CD14-positive monocyte (primary cell): ENCODE results near the gene RUSC1. TPM values are rescaled to one million over a fixed set of nuclear protein-coding genes. Genes with fewer than 3 reads are reported as not detected.
"Not testable (repeated sequence)": the region's sequence is repeated elsewhere in the genome, so short reads cannot be mapped to it uniquely, and the experiment has no call there.

Source experiments
- DNase-seq, 3 donors: peaks; one replicate each; pipeline ENCODE4 v3.0.0-alpha.2; 2011 to 2022
- H2AFZ ChIP-seq: 2 replicates; pipeline ENCODE4 v1.6.0; 2012; ENCODE audit warnings: mild to moderate bottlenecking, low read depth, low read length, inconsistent platforms; ENCODE audit not compliant: insufficient read depth, poor library complexity, severe bottlenecking
- H3K27ac ChIP-seq, 2 donors: 1 replicate in 1 of 2; 2 replicates in 1 of 2; pipeline ENCODE4 v1.5.1; 2012 to 2013; ENCODE audit warnings: low read length in 2 of 2, control low read depth in 1 of 2, inconsistent platforms in 1 of 2, low read depth in 1 of 2, mild to moderate bottlenecking in 1 of 2
- H3K27me3 ChIP-seq, 2 donors: one replicate each; pipeline versions ENCODE4 v1.6.0 to v1.6.1; 2011 to 2013; ENCODE audit warnings: low read length in 2 of 2; ENCODE audit not compliant: control insufficient read depth in 2 of 2, insufficient read depth in 2 of 2
- H3K36me3 ChIP-seq, 2 donors: replicated peaks in 1 of 2; 1 replicate in 1 of 2; 2 replicates in 1 of 2; pipeline versions ENCODE4 v1.5.1 to v1.6.1; 2012 to 2013; ENCODE audit warnings: low read length in 2 of 2, control low read depth in 1 of 2, inconsistent platforms in 1 of 2, mild to moderate bottlenecking in 1 of 2; ENCODE audit not compliant: insufficient read depth in 2 of 2, control insufficient read depth in 1 of 2
- H3K4me1 ChIP-seq, 2 donors: 1 replicate in 1 of 2; 2 replicates in 1 of 2; pipeline versions ENCODE4 v1.5.1 to v1.6.1; 2012 to 2013; ENCODE audit warnings: low read length in 2 of 2, control low read depth in 1 of 2, inconsistent platforms in 1 of 2, mild to moderate bottlenecking in 1 of 2, moderate library complexity in 1 of 2; ENCODE audit not compliant: insufficient read depth in 2 of 2, control insufficient read depth in 1 of 2
- H3K4me2 ChIP-seq: replicated peaks from 2 replicates; pipeline ENCODE3; 2012; ENCODE audit warnings: low read length, moderate library complexity, mild to moderate bottlenecking; ENCODE audit not compliant: poor library complexity, severe bottlenecking; ENCODE audit errors: extremely low read depth
- H3K4me3 ChIP-seq, 3 experiments: fragments of 200-600 bp in 1 of 3; sonication (generic) in 1 of 3; replicated peaks in 1 of 3; 1 replicate in 2 of 3; 2 replicates in 1 of 3; pipeline ENCODE4 v1.5.1; 2011 to 2013; ENCODE audit warnings: low read length in 3 of 3, mild to moderate bottlenecking in 3 of 3, control low read depth in 2 of 3, low read depth in 2 of 3, inconsistent platforms in 1 of 3, moderate library complexity in 1 of 3
- H3K79me2 ChIP-seq: 2 replicates; pipeline ENCODE4 v1.6.0; 2012; ENCODE audit warnings: mild to moderate bottlenecking, control low read depth, inconsistent platforms, low read length, moderate library complexity; ENCODE audit not compliant: insufficient read depth
- H3K9ac ChIP-seq: 2 replicates; pipeline ENCODE4 v1.6.0; 2017; ENCODE audit warnings: low read length, mild to moderate bottlenecking; ENCODE audit not compliant: insufficient read depth, poor library complexity, severe bottlenecking
- H3K9me3 ChIP-seq, 2 donors: replicated peaks in 1 of 2; 1 replicate in 1 of 2; 2 replicates in 1 of 2; pipeline versions ENCODE4 v1.5.1 to v1.6.1; 2012 to 2013; ENCODE audit warnings: low read length in 2 of 2, control low read depth in 1 of 2; ENCODE audit not compliant: control insufficient read depth in 1 of 2, insufficient read depth in 1 of 2
- H4K20me1 ChIP-seq: 2 replicates; pipeline ENCODE4 v1.6.0; 2012; ENCODE audit warnings: mild to moderate bottlenecking, low read length, control low read depth, moderate library complexity; ENCODE audit not compliant: insufficient read depth
- H3K27ac Mint-ChIP-seq, 7 donors: one replicate each; pipeline ENCODE4 v1.8.0; 2020; ENCODE audit warnings: mild to moderate bottlenecking in 7 of 7, mixed read lengths in 7 of 7, moderate library complexity in 6 of 7, inconsistent platforms in 2 of 7
- H3K27me3 Mint-ChIP-seq, 3 donors: one replicate each; pipeline ENCODE4 v1.8.0; 2021 to 2022; ENCODE audit warnings: low read depth in 3 of 3, mild to moderate bottlenecking in 3 of 3, mixed read lengths in 3 of 3, moderate library complexity in 3 of 3, inconsistent platforms in 1 of 3
- H3K36me3 Mint-ChIP-seq, 2 donors: one replicate each; pipeline ENCODE4 v1.8.0; 2020; ENCODE audit warnings: mixed read lengths in 2 of 2, inconsistent platforms in 1 of 2, mild to moderate bottlenecking in 1 of 2
- H3K4me1 Mint-ChIP-seq: one replicate; pipeline ENCODE4 v1.8.0; 2020; ENCODE audit warnings: mild to moderate bottlenecking, mixed read lengths
- H3K4me3 Mint-ChIP-seq, 2 donors: one replicate each; pipeline ENCODE4 v1.8.0; 2020; ENCODE audit warnings: mild to moderate bottlenecking in 2 of 2, mixed read lengths in 2 of 2, moderate library complexity in 1 of 2
- H3K9me3 Mint-ChIP-seq, 7 donors: one replicate each; pipeline ENCODE4 v1.8.0; 2020 to 2022; ENCODE audit warnings: mixed read lengths in 7 of 7, mild to moderate bottlenecking in 6 of 7, moderate library complexity in 6 of 7, inconsistent platforms in 2 of 7
- WGBS: methylation state at CpG from one replicate; pipeline ENCODE4 v1.1.5; 2013; ENCODE audit warnings: missing lambda C conversion rate; ENCODE audit not compliant: insufficient coverage; 5-methylcytosine and 5-hydroxymethylcytosine counted together
- intact Hi-C, 2 donors: fragments of 100-400 bp; cut with micrococcal nuclease; formaldehyde crosslinking; loops; one replicate each; pipeline versions ENCODE4 v1.15.0 to v1.15.1; 2023
- polyA plus RNA-seq, 3 donors: library from polyadenylated mRNA; depleted of rRNA in 1 of 3; unstranded in 2 of 3; stranded (reverse) in 1 of 3; fragments of 300-500 nt in 2 of 3; fragments of >200 nt in 1 of 3; fragmentation: Illumina TruSeq in 2 of 3; gene quantifications; 1 replicate in 2 of 3; 2 replicates in 1 of 3; pipeline ENCODE4 v1.2.3, GENCODE V29; 2012 to 2021
- TF ChIP-seq, protein P1 (sequence below): fragments of 200-600 bp; IDR thresholded peaks from one replicate; pipeline ENCODE4 v1.8.0; 2022; ENCODE audit warnings: antibody characterized with exemption, mild to moderate bottlenecking

RUSC1 gene
- polyA plus RNA-seq, 3 donors, result 12.7 to 23.4 (median 13.5) TPM

DNA sequence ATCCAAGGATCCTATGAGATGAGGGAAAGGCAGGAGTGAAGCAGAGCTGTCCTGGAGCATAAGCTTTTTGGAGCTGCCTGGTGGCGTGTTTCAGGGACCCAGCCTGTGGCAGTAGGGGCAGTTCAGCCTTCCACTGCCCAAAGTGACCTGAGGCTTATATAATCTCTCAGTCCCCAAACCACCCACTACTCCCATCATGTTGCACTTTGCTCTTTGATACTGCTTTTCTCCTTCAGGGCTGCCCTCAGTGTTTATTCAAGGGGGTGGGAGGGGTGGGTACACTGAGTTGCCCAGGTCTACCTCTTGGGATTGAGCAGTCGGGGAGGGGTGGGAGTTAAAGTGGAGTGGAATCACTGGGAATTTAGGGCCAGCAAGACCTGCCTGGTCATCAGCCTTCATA lies 34.1 kb upstream of the RUSC1 start:
- Histone ChIP-seq H2AFZ (no peak overlapping the region), H3K36me3 (no peaks in the 10 kb centered on the region), H3K4me3 (no peak overlapping the region), H4K20me1 (no peaks in the 10 kb centered on the region), H3K27me3 (no peaks in the 10 kb centered on the region), H3K9ac (no peak overlapping the region), H3K9me3 (no peaks in the 10 kb centered on the region), H3K4me1 (no peaks in the 10 kb centered on the region), H3K4me2 (no peak overlapping the region), H3K27ac (no peak overlapping the region), H3K79me2 (no peaks in the 10 kb centered on the region)
- Mint-ChIP-seq H3K27ac (peak overlapping the region in 1 of 7 donors; percentile 46), H3K27me3 (peaks cover 2 to 9% (median 6%) of the 10 kb centered on the region in 3 donors), H3K9me3 (no peaks in the 10 kb centered on the region), H3K4me1 (peaks cover 2% of the 10 kb centered on the region), H3K36me3 (no peaks in the 10 kb centered on the region), H3K4me3 (no peak overlapping the region)
- 94% methylated on average over 2 of the region's 2 CpGs for WGBS
- TF ChIP-seq, protein P1, sequence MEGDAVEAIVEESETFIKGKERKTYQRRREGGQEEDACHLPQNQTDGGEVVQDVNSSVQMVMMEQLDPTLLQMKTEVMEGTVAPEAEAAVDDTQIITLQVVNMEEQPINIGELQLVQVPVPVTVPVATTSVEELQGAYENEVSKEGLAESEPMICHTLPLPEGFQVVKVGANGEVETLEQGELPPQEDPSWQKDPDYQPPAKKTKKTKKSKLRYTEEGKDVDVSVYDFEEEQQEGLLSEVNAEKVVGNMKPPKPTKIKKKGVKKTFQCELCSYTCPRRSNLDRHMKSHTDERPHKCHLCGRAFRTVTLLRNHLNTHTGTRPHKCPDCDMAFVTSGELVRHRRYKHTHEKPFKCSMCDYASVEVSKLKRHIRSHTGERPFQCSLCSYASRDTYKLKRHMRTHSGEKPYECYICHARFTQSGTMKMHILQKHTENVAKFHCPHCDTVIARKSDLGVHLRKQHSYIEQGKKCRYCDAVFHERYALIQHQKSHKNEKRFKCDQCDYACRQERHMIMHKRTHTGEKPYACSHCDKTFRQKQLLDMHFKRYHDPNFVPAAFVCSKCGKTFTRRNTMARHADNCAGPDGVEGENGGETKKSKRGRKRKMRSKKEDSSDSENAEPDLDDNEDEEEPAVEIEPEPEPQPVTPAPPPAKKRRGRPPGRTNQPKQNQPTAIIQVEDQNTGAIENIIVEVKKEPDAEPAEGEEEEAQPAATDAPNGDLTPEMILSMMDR, result no peak
- intact Hi-C loops, result no loop called here
- DNase-seq, result no peak

DNA sequence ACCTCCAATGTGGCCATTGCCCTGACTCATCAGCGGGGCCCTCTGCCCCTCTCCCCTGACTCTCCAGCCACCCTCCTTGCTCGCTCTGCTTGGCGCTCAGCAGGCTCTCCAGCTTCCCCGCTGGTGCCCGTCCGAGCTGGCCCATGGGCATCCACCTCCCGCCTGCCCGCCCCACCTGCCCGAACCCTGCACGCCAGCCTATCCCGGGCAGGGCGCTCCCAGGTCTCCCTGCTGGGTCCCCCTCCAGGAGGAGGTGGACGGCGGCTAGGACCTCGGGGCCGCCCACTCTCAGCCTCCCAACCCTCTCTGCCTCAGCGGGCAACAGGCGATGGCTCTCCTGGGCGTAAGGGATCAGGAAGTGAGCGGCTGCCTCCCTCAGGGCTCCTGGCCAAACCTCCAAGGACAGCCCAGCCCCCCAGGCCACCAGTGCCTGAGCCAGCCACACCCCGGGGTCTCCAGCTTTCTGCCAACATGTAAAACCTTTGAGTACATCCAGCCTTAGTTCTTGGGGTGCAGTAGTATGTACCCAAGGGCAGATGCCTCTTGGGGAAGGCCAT lies 32.6 kb upstream of the RUSC1 start:
- Mint-ChIP-seq H3K27me3 (peaks cover 7 to 18% (median 15%) of the 10 kb centered on the region in 3 donors), H3K9me3 (no peaks in the 10 kb centered on the region), H3K4me3 (peak overlapping the region in 1 of 2 donors; percentile 41), H3K36me3 (no peaks in the 10 kb centered on the region), H3K27ac (no peak overlapping the region), H3K4me1 (no peaks in the 10 kb centered on the region)
- no peak for DNase-seq
- H3K79me2 ChIP-seq, result no peaks in the 10 kb centered on the region
- TF ChIP-seq, protein P1, result no peak
- H3K9me3 ChIP-seq, result no peaks in the 10 kb centered on the region
- H3K9ac ChIP-seq, result no peak overlapping the region
- H3K4me1 ChIP-seq, result no peaks in the 10 kb centered on the region
- no peak overlapping the region for H3K4me2 ChIP-seq
- no peak overlapping the region for H3K27ac ChIP-seq
- no peak overlapping the region for H2AFZ ChIP-seq
- intact Hi-C loops, result no loop called here
- no peak overlapping the region for H3K4me3 ChIP-seq
- 95% methylated on average over 18 of the region's 21 CpGs for WGBS
- no peaks in the 10 kb centered on the region for H4K20me1 ChIP-seq
- peaks cover 0 to 5% of the 10 kb centered on the region in 2 donors for H3K27me3 ChIP-seq
- no peaks in the 10 kb centered on the region for H3K36me3 ChIP-seq

DNA sequence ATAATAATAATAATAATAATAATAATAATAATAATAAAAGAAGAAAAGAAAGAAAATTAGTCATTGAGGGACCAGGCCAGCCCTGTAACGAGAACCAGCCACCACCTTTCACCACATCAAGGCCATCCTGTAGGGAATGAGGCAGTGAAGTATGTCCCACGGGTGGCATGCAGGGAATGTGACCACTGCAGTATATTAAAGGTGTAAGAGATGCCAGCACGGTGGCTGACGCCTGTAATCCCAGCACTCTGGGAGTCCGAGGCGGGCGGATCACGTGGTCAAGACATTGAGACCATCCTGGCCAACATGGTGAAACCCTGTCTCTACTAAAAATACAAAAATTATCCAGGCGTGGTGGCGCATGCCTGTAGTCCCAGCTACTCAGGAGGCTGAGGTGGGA lies 29.7 kb upstream of the RUSC1 start:
- WGBS, result 85% methylated on average over 2 of the region's 10 CpGs
- H3K4me1 ChIP-seq, H3K9me3 ChIP-seq, H3K9me3 Mint-ChIP-seq, H3K9ac ChIP-seq, DNase-seq, H3K79me2 ChIP-seq, H3K4me3 ChIP-seq, H2AFZ ChIP-seq, H4K20me1 ChIP-seq, H3K27ac ChIP-seq, H3K36me3 ChIP-seq, H3K4me2 ChIP-seq, intact Hi-C loops, H3K27ac Mint-ChIP-seq, H3K36me3 Mint-ChIP-seq: not testable (repeated sequence)
- peaks cover 33 to 47% (median 42%) of the 10 kb centered on the region in 3 donors for H3K27me3 Mint-ChIP-seq
- peaks cover 10% of the 10 kb centered on the region for H3K4me1 Mint-ChIP-seq
- H3K27me3 ChIP-seq, result peaks cover 13 to 35% of the 10 kb centered on the region in 2 donors
- peak overlapping the region in 1 of 2 donors; percentile 51 for H3K4me3 Mint-ChIP-seq
